SK-N-SH (cell line): ENCODE results near the gene MYO19.

Source experiments
- FOSL2 ChIP-seq: IDR thresholded peaks from 2 replicates; pipeline ENCODE4 v1.4.0; 2012; ENCODE audit warnings: low read depth, mild to moderate bottlenecking, moderate library complexity, borderline replicate concordance
- GATA2 ChIP-seq: sonication (generic); formaldehyde crosslinking; IDR thresholded peaks from 2 replicates; pipeline ENCODE4 v1.5.0; 2020; ENCODE audit warnings: mild to moderate bottlenecking, missing genetic modification reagents
- JUND ChIP-seq: IDR thresholded peaks from 2 replicates; pipeline ENCODE4 v1.4.0; 2012
- MEF2A ChIP-seq: IDR thresholded peaks from 2 replicates; pipeline ENCODE4 v1.4.0; 2012; ENCODE audit warnings: low read depth, borderline replicate concordance
- POLR2AphosphoS5 ChIP-seq: IDR thresholded peaks from 2 replicates; pipeline ENCODE4 v1.6.1; 2012; ENCODE audit warnings: low read depth, low read length
- RCOR1 ChIP-seq: fragments of 150-350 bp; IDR thresholded peaks from 2 replicates; pipeline ENCODE4 v1.6.1; 2017; ENCODE audit warnings: antibody characterized with exemption, low read length
- TF ChIP-seq, protein P1 (sequence below): fragments of 200-600 bp; sonication (generic); IDR thresholded peaks from 2 replicates; pipeline ENCODE4 v1.6.1; 2017; ENCODE audit warnings: antibody characterized with exemption, mild to moderate bottlenecking, moderate library complexity
- TF ChIP-seq, protein P2 (sequence below): fragments of 150-350 bp; IDR thresholded peaks from 2 replicates; pipeline ENCODE4 v1.6.1; 2017; ENCODE audit warnings: antibody characterized with exemption, low read length, low read depth, borderline replicate concordance
- TF ChIP-seq, protein P3 (sequence below): IDR thresholded peaks from 2 replicates; pipeline ENCODE4 v1.6.1; 2012; ENCODE audit warnings: mild to moderate bottlenecking, low read depth, low read length, moderate library complexity
- TF ChIP-seq, protein P4 (sequence below): IDR thresholded peaks from 2 replicates; pipeline ENCODE4 v1.4.0; 2012; ENCODE audit warnings: low read depth, borderline replicate concordance
- TF ChIP-seq, protein P5 (sequence below): IDR thresholded peaks from 2 replicates; pipeline ENCODE4; 2012
- TF ChIP-seq, protein P6 (sequence below): IDR thresholded peaks from 2 replicates; pipeline ENCODE4 v1.4.0; 2012; ENCODE audit warnings: low read depth, borderline replicate concordance

DNA sequence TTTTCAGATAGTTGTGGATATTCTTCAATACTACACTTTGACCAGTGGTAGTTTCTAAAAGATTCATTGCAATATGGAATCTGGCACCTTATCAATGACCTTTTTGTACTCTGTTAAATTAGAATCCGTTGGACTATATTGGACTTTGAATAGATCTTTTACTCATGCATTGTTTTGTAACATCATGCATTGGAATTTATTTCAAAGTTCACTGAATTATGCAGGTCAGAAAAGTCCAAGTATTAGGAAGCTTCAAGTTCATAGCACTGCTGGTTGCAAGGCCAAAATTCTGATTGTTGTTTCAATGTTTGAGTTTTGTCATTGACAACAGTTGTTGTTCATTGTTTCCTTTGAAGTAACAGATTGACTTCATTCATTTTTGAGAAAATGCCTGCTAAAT is 49.1 kb upstream of the MYO19 start:
- TF ChIP-seq, protein P1, sequence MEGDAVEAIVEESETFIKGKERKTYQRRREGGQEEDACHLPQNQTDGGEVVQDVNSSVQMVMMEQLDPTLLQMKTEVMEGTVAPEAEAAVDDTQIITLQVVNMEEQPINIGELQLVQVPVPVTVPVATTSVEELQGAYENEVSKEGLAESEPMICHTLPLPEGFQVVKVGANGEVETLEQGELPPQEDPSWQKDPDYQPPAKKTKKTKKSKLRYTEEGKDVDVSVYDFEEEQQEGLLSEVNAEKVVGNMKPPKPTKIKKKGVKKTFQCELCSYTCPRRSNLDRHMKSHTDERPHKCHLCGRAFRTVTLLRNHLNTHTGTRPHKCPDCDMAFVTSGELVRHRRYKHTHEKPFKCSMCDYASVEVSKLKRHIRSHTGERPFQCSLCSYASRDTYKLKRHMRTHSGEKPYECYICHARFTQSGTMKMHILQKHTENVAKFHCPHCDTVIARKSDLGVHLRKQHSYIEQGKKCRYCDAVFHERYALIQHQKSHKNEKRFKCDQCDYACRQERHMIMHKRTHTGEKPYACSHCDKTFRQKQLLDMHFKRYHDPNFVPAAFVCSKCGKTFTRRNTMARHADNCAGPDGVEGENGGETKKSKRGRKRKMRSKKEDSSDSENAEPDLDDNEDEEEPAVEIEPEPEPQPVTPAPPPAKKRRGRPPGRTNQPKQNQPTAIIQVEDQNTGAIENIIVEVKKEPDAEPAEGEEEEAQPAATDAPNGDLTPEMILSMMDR, result no peak
- TF ChIP-seq, protein P2, sequence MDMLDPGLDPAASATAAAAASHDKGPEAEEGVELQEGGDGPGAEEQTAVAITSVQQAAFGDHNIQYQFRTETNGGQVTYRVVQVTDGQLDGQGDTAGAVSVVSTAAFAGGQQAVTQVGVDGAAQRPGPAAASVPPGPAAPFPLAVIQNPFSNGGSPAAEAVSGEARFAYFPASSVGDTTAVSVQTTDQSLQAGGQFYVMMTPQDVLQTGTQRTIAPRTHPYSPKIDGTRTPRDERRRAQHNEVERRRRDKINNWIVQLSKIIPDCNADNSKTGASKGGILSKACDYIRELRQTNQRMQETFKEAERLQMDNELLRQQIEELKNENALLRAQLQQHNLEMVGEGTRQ, result no peak
- TF ChIP-seq, protein P3, sequence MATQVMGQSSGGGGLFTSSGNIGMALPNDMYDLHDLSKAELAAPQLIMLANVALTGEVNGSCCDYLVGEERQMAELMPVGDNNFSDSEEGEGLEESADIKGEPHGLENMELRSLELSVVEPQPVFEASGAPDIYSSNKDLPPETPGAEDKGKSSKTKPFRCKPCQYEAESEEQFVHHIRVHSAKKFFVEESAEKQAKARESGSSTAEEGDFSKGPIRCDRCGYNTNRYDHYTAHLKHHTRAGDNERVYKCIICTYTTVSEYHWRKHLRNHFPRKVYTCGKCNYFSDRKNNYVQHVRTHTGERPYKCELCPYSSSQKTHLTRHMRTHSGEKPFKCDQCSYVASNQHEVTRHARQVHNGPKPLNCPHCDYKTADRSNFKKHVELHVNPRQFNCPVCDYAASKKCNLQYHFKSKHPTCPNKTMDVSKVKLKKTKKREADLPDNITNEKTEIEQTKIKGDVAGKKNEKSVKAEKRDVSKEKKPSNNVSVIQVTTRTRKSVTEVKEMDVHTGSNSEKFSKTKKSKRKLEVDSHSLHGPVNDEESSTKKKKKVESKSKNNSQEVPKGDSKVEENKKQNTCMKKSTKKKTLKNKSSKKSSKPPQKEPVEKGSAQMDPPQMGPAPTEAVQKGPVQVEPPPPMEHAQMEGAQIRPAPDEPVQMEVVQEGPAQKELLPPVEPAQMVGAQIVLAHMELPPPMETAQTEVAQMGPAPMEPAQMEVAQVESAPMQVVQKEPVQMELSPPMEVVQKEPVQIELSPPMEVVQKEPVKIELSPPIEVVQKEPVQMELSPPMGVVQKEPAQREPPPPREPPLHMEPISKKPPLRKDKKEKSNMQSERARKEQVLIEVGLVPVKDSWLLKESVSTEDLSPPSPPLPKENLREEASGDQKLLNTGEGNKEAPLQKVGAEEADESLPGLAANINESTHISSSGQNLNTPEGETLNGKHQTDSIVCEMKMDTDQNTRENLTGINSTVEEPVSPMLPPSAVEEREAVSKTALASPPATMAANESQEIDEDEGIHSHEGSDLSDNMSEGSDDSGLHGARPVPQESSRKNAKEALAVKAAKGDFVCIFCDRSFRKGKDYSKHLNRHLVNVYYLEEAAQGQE, result no peak
- TF ChIP-seq JUND (no peak), MEF2A (no peak), FOSL2 (no peak), POLR2AphosphoS5 (no peak), RCOR1 (no peak), GATA2 (CRISPR knock-in tag) (no peak)
- TF ChIP-seq, protein P4, sequence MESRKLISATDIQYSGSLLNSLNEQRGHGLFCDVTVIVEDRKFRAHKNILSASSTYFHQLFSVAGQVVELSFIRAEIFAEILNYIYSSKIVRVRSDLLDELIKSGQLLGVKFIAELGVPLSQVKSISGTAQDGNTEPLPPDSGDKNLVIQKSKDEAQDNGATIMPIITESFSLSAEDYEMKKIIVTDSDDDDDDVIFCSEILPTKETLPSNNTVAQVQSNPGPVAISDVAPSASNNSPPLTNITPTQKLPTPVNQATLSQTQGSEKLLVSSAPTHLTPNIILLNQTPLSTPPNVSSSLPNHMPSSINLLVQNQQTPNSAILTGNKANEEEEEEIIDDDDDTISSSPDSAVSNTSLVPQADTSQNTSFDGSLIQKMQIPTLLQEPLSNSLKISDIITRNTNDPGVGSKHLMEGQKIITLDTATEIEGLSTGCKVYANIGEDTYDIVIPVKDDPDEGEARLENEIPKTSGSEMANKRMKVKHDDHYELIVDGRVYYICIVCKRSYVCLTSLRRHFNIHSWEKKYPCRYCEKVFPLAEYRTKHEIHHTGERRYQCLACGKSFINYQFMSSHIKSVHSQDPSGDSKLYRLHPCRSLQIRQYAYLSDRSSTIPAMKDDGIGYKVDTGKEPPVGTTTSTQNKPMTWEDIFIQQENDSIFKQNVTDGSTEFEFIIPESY, result no peak
- TF ChIP-seq, protein P5, sequence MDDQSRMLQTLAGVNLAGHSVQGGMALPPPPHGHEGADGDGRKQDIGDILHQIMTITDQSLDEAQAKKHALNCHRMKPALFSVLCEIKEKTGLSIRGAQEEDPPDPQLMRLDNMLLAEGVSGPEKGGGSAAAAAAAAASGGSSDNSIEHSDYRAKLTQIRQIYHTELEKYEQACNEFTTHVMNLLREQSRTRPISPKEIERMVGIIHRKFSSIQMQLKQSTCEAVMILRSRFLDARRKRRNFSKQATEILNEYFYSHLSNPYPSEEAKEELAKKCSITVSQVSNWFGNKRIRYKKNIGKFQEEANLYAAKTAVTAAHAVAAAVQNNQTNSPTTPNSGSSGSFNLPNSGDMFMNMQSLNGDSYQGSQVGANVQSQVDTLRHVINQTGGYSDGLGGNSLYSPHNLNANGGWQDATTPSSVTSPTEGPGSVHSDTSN, result no peak
- TF ChIP-seq, protein P6, sequence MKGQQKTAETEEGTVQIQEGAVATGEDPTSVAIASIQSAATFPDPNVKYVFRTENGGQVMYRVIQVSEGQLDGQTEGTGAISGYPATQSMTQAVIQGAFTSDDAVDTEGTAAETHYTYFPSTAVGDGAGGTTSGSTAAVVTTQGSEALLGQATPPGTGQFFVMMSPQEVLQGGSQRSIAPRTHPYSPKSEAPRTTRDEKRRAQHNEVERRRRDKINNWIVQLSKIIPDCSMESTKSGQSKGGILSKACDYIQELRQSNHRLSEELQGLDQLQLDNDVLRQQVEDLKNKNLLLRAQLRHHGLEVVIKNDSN, result no peak
